Stimulated activated CD4-positive, alpha-beta T cell treated with anti-CD3 and anti-CD28 coated beads, Interleukin-12 subunit alpha, Interleukin-12 subunit beta, amount 100 ng/mL, for 24 hours (primary cell): ENCODE measurements around the gene ESPL1.

Experiments
- DNase-seq, 2 experiments: peaks; one replicate each; pipeline ENCODE4 v3.0.0-alpha.2; 2020; ENCODE audit warnings: low read depth in 2 of 2

The ESPL1 gene

DNA sequence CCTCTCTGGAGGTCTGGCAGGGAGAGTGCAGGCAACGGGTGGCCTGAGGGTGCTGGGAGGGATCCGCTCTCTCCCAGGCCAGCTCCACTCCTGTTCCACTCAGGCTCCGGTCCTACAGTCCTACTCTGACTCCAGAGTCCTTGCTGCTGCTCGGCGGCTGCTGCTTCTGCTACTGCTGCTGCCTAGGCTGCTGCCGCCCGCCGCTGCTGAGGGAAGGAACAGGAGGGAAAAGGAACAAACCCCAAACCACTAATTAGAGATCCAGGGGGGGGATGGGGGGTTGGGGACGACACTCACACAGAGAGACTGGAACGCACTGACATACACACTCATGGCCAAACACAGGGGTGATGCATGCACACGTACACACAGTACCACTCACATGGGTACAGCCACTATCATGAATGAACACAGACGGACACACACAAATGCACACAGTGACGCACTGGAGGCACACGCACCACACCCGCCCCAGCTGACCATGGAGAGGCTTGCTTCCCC lies 68.1 kb downstream of the ESPL1 start, which contains the start of gene SP7:
SP7 (minus strand) TSS at position 174 of the 501 bp plus-strand sequence. CDS start 708 bp downstream, outside the sequence.
- DNase-seq = no peak

GRCh38 chr12:53338017-53338416 lies 69.9 kb downstream of the ESPL1 start:
- DNase-seq = no peak

- no peak for DNase-seq
Measured at GRCh38 chr12:53338916-53339315, 70.8 kb downstream of the ESPL1 start.

DNA sequence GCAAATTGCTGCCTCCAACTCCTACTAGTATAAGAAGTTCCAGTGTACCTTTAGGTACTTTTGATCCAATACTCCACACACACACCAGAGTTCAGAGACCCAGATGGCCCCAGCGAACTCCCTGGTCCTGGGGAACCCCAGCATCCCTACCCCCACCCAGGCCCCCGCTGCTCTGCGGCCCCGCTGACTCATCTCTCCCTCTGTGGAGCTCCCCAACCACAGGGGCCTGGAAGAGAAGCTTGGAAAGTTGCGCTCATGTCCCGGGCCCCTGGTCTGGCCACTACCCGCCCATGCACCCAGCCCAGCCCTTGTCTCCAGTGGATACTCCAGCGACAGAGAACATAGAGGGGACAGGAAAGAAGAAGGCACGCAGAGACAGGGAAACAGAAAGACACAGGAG lies 72.3 kb downstream of the ESPL1 start:
- no peak for DNase-seq
